ENCODE data around the gene CRACR2A. TPM values are rescaled to one million over a fixed set of nuclear protein-coding genes. Genes with fewer than 3 reads are reported as not detected.

Gene CRACR2A
- total RNA-seq, 2 experiments from 2014 or later: 28.2 to 31.1 TPM

DNA sequence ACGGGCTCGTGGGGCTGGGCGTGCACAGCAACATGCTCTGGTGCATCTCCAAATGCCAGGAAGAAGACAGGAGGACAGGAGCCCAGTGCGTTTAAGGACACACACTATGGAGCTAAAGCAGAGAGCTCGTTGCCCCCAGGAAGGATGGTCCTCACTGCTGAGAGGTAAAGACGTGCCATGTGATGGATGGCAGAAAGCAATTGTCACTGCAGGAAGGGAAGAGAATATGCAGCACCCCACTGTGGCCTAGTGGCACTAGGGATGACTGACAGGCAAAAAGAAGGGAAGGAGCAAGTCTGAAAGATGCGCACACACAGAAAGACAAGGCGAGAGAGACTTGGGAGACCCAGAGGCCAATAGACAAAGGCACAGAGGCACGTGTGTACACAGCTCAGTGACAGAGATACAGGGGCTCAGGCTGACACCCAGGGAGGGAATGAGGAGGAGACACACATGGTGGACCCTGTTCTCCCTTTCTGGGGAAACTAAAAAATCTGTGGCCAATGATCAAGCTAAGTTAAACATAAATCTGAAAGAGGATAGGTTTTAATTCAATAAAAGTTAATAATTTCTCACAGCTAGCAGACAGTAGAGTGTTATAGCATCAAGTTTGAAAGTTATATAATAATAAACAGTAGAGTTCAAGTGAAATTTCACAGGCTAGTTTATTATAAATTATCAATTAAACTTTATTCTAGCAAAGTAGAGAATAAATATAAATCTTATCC lies 78.8 kb downstream of the CRACR2A start:
- H3K79me2 ChIP-seq (ENCODE audit: insufficient read depth, low read depth, low read length): no peaks in the 10 kb centered on the region
- intact Hi-C loops (cut with micrococcal nuclease; ENCODE audit: unreplicated experiment): no loop called here
- no peak overlapping the region for H2AFZ ChIP-seq (ENCODE audit: low read length)
- H3K27ac ChIP-seq (ENCODE audit: low read depth, low read length, poor library complexity, severe bottlenecking): no peak overlapping the region
- no peak overlapping the region for H3K4me2 ChIP-seq (ENCODE audit: low read length)
- H3K9me3 ChIP-seq (ENCODE audit: low read length): no peaks in the 10 kb centered on the region
- no peaks in the 10 kb centered on the region for H3K9me2 ChIP-seq (ENCODE audit: insufficient read depth, low read length)
- H3K36me3 ChIP-seq (ENCODE audit: insufficient read depth, low read length): peaks cover 75% of the 10 kb centered on the region
- no peak for DNase-seq (ENCODE audit: low spot score)
- TF ChIP-seq EZH2phosphoT487 (IDR thresholded peaks at IDR 0.05; ENCODE audit: borderline replicate concordance, low read depth, low read length) (no peak), CTCF (conservative IDR thresholded peaks at IDR 0.05; ENCODE audit: low read length) (no peak)
- CTCF ChIA-PET (ENCODE audit: unreplicated experiment): no interaction called here
- BruUV-seq (replicated peaks): no TSS peak
- H3K4me3 ChIP-seq (ENCODE audit: low read depth, low read length, poor library complexity, severe bottlenecking): no peak overlapping the region
- no peaks in the 10 kb centered on the region for H3K4me1 ChIP-seq (ENCODE audit: insufficient read depth, low read length, poor library complexity, severe bottlenecking)
- H4K20me1 ChIP-seq (ENCODE audit: insufficient read depth, low read length): no peaks in the 10 kb centered on the region
- POLR2A ChIA-PET: interaction anchor here (0.6 to 1.7 kb wide), 3 partner anchors 12 to 1699 kb away, joined by 3 to 5 read pairs (median 3); no protein-coding TSS in a partner anchor

DNA sequence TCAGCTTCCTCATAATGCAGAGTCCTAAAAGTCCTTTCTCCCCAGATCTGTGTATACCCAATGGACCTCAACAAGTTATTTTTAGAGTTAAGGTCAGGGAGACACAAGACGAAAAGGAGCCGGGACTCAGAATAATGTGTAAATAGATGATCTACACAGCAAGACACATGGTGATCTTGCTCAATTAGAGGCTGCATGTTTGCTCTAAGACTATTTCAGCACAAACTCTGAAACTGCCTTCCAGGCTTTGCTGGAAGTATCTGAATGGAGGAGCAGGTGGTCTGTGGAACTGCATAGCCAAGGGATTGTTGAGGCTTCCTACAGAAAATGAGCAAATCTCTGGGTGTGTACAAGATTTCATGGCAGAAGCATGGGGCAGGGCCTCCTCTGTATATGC lies 80.8 kb downstream of the CRACR2A start:
- no peak overlapping the region for H3K4me3 ChIP-seq (ENCODE audit: low read depth, low read length, poor library complexity, severe bottlenecking)
- POLR2A ChIA-PET: no interaction called here
- CTCF ChIA-PET (ENCODE audit: unreplicated experiment): no interaction called here
- H3K79me2 ChIP-seq (ENCODE audit: insufficient read depth, low read depth, low read length): no peaks in the 10 kb centered on the region
- H3K27ac ChIP-seq (ENCODE audit: low read depth, low read length, poor library complexity, severe bottlenecking): no peak overlapping the region
- DNase-seq (ENCODE audit: low spot score): no peak
- H2AFZ ChIP-seq (ENCODE audit: low read length): no peak overlapping the region
- no peaks in the 10 kb centered on the region for H3K9me3 ChIP-seq (ENCODE audit: low read length)
- intact Hi-C loops (cut with micrococcal nuclease; ENCODE audit: unreplicated experiment): no loop called here
- no peak overlapping the region for H3K4me2 ChIP-seq (ENCODE audit: low read length)
- H4K20me1 ChIP-seq (ENCODE audit: insufficient read depth, low read length): no peaks in the 10 kb centered on the region
- no peaks in the 10 kb centered on the region for H3K9me2 ChIP-seq (ENCODE audit: insufficient read depth, low read length)
- no peaks in the 10 kb centered on the region for H3K4me1 ChIP-seq (ENCODE audit: insufficient read depth, low read length, poor library complexity, severe bottlenecking)
- no peak for TF ChIP-seq EZH2phosphoT487 (IDR thresholded peaks at IDR 0.05; ENCODE audit: borderline replicate concordance, low read depth, low read length)
- TF ChIP-seq CTCF (conservative IDR thresholded peaks at IDR 0.05; ENCODE audit: low read length): no peak
- H3K36me3 ChIP-seq (ENCODE audit: insufficient read depth, low read length): peaks cover 74% of the 10 kb centered on the region
- BruUV-seq (replicated peaks): no TSS peak

- intact Hi-C loops (cut with micrococcal nuclease; ENCODE audit: unreplicated experiment): no loop called here
- BruUV-seq (replicated peaks): no TSS peak
- H2AFZ ChIP-seq (ENCODE audit: low read length): no peak overlapping the region
These were observed 81.4 kb downstream of the CRACR2A start for GRCh38 chr12:3671330-3672112.

More at GRCh38 chr12:3671330-3672112, 81.4 kb downstream of the CRACR2A start:
- TF ChIP-seq EZH2phosphoT487 (IDR thresholded peaks at IDR 0.05; ENCODE audit: borderline replicate concordance, low read depth, low read length) (no peak), CTCF (conservative IDR thresholded peaks at IDR 0.05; ENCODE audit: low read length) (no peak)
- DNase-seq (ENCODE audit: low spot score): no peak
- Histone ChIP-seq H3K9me3 (ENCODE audit: low read length) (no peaks in the 10 kb centered on the region), H3K36me3 (ENCODE audit: insufficient read depth, low read length) (peaks cover 74% of the 10 kb centered on the region), H3K79me2 (ENCODE audit: insufficient read depth, low read depth, low read length) (no peaks in the 10 kb centered on the region), H3K4me2 (ENCODE audit: low read length) (no peak overlapping the region), H3K27ac (ENCODE audit: low read depth, low read length, poor library complexity, severe bottlenecking) (no peak overlapping the region), H3K4me3 (ENCODE audit: low read depth, low read length, poor library complexity, severe bottlenecking) (no peak overlapping the region), H4K20me1 (ENCODE audit: insufficient read depth, low read length) (no peaks in the 10 kb centered on the region), H3K9me2 (ENCODE audit: insufficient read depth, low read length) (no peaks in the 10 kb centered on the region), H3K4me1 (ENCODE audit: insufficient read depth, low read length, poor library complexity, severe bottlenecking) (no peaks in the 10 kb centered on the region)
- ChIA-PET CTCF (ENCODE audit: unreplicated experiment) (no interaction called here), POLR2A (no interaction called here)
